A549 (cell line): ENCODE data around the gene ZNF664. TPM values are rescaled to one million over a fixed set of nuclear protein-coding genes. Genes with fewer than 3 reads are reported as not detected.
A peak's percentile ranks its signal among the peaks of the same experiment; 100 is the strongest.

ENCODE experiments used
- ATAC-seq, 2 experiments: fragments of 200-7000 bp in 1 of 2; fragments of >200 bp in 1 of 2; cut with Nextera tagmentation in 1 of 2; cut with Tn5 transposase in 1 of 2; 3 replicates each; pipeline versions ENCODE4 v1.8.0 to v1.9.1; 2018 to 2020; ENCODE audit warnings: mild to moderate bottlenecking in 1 of 2, moderate library complexity in 1 of 2
- CTCF ChIA-PET: fragments of 300-600 bp; sonication (Branson Sonifier 250); formaldehyde crosslinking; extraction: SDS; loops from one replicate; lab custom pipeline; 2021; ENCODE audit warnings: antibody characterized with exemption, inconsistent platforms; lab: Yijun Ruan, JAX
- POLR2A ChIA-PET: fragments of 350-600 bp; formaldehyde crosslinking; extraction: SDS; loops from one replicate; lab custom pipeline; 2021; ENCODE audit warnings: antibody characterized with exemption, inconsistent platforms; lab: Yijun Ruan, JAX
- DNase-seq, 2 experiments: peaks; one replicate each; pipeline versions ENCODE4 v3.0.0 to v3.0.0-alpha.2; 2011 to 2016; ENCODE audit warnings: low read depth in 1 of 2, low spot score in 1 of 2
- FAIRE-seq: peaks from 2 replicates; lab custom pipeline; 2011; peaks lifted over from hg19 to GRCh38; lab: Jason Lieb, UNC
- H3K27ac ChIP-seq, 2 experiments: fragments of >200 bp; sonication (Bioruptor Twin); formaldehyde crosslinking; 3 replicates each; pipeline ENCODE4 v1.5.1; 2016 to 2017
- H3K4me1 ChIP-seq: fragments of >200 bp; sonication (Bioruptor Twin); formaldehyde crosslinking; 3 replicates; pipeline ENCODE4 v1.6.1; 2016
- H3K4me2 ChIP-seq: fragments of >200 bp; sonication (Bioruptor Twin); formaldehyde crosslinking; 3 replicates; pipeline ENCODE4 v1.6.1; 2016
- H3K4me3 ChIP-seq: fragments of >200 bp; sonication (Bioruptor Twin); formaldehyde crosslinking; 3 replicates; pipeline ENCODE4 v1.5.1; 2016
- H3K9me3 ChIP-seq: fragments of >200 bp; sonication (Bioruptor Twin); formaldehyde crosslinking; 3 replicates; pipeline ENCODE4 v1.6.1; 2016
- BHLHE40 ChIP-seq: IDR thresholded peaks from 2 replicates; pipeline ENCODE4 v1.6.1; 2012; ENCODE audit warnings: low read depth, low read length, inconsistent platforms
- CBX8 ChIP-seq: fragments of 200-600 bp; sonication (generic); IDR thresholded peaks from 2 replicates; pipeline ENCODE4 v1.6.1; 2016
- CHD2 ChIP-seq: fragments of 150-350 bp; IDR thresholded peaks from 2 replicates; pipeline ENCODE4 v1.6.1; 2014; ENCODE audit warnings: low read length; ENCODE audit not compliant: partially characterized antibody
- CHD4 ChIP-seq: fragments of 200-600 bp; sonication (generic); IDR thresholded peaks from 2 replicates; pipeline ENCODE4 v1.6.1; 2016; ENCODE audit warnings: antibody characterized with exemption, mild to moderate bottlenecking, borderline replicate concordance
- CTCF ChIP-seq: fragments of >200 bp; sonication (Bioruptor Twin); formaldehyde crosslinking; IDR thresholded peaks from 3 replicates; pipeline ENCODE4 v1.5.1; 2016
- EHMT2 ChIP-seq: fragments of 200-600 bp; sonication (generic); IDR thresholded peaks from 2 replicates; pipeline ENCODE4 v1.6.1; 2016; ENCODE audit warnings: antibody characterized with exemption, low read depth, mild to moderate bottlenecking, moderate library complexity
- ESRRA ChIP-seq: fragments of 150-350 bp; IDR thresholded peaks from 2 replicates; pipeline ENCODE4 v1.6.1; 2014; ENCODE audit warnings: mild to moderate bottlenecking, low read length, borderline replicate concordance
- HEYL ChIP-seq: fragments of 250-450 bp; sonication (Bioruptor Pico); IDR thresholded peaks from 2 replicates; pipeline ENCODE4 v1.8.0; 2021; ENCODE audit warnings: mild to moderate bottlenecking, moderate library complexity
- HMGXB4 ChIP-seq: fragments of 250-450 bp; sonication (Bioruptor Pico); IDR thresholded peaks from 2 replicates; pipeline ENCODE4 v1.5.0; 2021; ENCODE audit warnings: mild to moderate bottlenecking, moderate library complexity, borderline replicate concordance
- MAFK ChIP-seq: fragments of 450-650 bp; IDR thresholded peaks from 2 replicates; pipeline ENCODE4 v1.6.1; 2014; ENCODE audit not compliant: partially characterized antibody
- MAZ ChIP-seq: fragments of 150-350 bp; IDR thresholded peaks from 2 replicates; pipeline ENCODE4 v1.6.1; 2014; ENCODE audit warnings: antibody characterized with exemption, low read depth, low read length, borderline replicate concordance
- NPAS2 ChIP-seq: fragments of 250-450 bp; sonication (Bioruptor Pico); IDR thresholded peaks from 2 replicates; pipeline ENCODE4 v1.8.0; 2022; ENCODE audit warnings: mild to moderate bottlenecking, moderate library complexity, borderline replicate concordance
- NR3C1 ChIP-seq: fragments of >200 bp; sonication (Bioruptor Twin); formaldehyde crosslinking; IDR thresholded peaks from 3 replicates; pipeline ENCODE4 v1.6.1; 2017
- PHF8 ChIP-seq: fragments of 200-600 bp; sonication (generic); IDR thresholded peaks from 2 replicates; pipeline ENCODE4 v1.6.1; 2016; ENCODE audit warnings: low read depth, mild to moderate bottlenecking, antibody characterized with exemption, moderate library complexity, borderline replicate concordance
- RAD21 ChIP-seq, 2 experiments: fragments of >200 bp in 1 of 2; sonication (Bioruptor Twin) in 1 of 2; formaldehyde crosslinking in 1 of 2; IDR thresholded peaks in 1 of 2; conservative IDR thresholded peaks in 1 of 2; 2 replicates in 1 of 2; 3 replicates in 1 of 2; pipeline ENCODE4 v1.6.1; 2012 to 2018; ENCODE audit warnings: inconsistent platforms in 1 of 2
- RNF2 ChIP-seq: fragments of 200-600 bp; sonication (generic); IDR thresholded peaks from 2 replicates; pipeline ENCODE4 v1.6.1; 2016; ENCODE audit warnings: low read depth, mild to moderate bottlenecking, antibody characterized with exemption, moderate library complexity, borderline replicate concordance
- SMC3 ChIP-seq: fragments of >200 bp; sonication (Bioruptor Twin); formaldehyde crosslinking; IDR thresholded peaks from 3 replicates; pipeline ENCODE4 v1.6.1; 2018; ENCODE audit warnings: inconsistent platforms
- ZFP36 ChIP-seq: fragments of 450-650 bp; IDR thresholded peaks from 2 replicates; pipeline ENCODE4 v1.6.1; 2014; ENCODE audit warnings: borderline replicate concordance; ENCODE audit not compliant: partially characterized antibody
- ZNF302 ChIP-seq: fragments of 250-450 bp; sonication (Bioruptor Pico); IDR thresholded peaks from 2 replicates; pipeline ENCODE4 v1.9.0; 2021; ENCODE audit warnings: inconsistent platforms, mild to moderate bottlenecking, moderate library complexity
- WGBS: methylation state at CpG from one replicate; pipeline ENCODE4 v1.1.6; 2017; ENCODE audit errors: missing lambda C conversion rate; 5-methylcytosine and 5-hydroxymethylcytosine counted together
- polyA plus RNA-seq, 4 experiments: library from polyadenylated mRNA; depleted of rRNA in 3 of 4; stranded (reverse); fragments of >200 nt; fragmentation: RNase III in 1 of 4; extraction: RNeasy Plus Mini Kit Qiagen cat#74134 plus additional on column Dnase treatment in 1 of 4; gene quantifications; 2 replicates in 3 of 4; 3 replicates in 1 of 4; pipeline ENCODE4 v1.2.3, GENCODE V29; 2011 to 2017

Gene ZNF664
- polyA plus RNA-seq, 2 of the 4 experiments (the other 2 are of a cell fraction) = 88.3 to 112 TPM

DNA sequence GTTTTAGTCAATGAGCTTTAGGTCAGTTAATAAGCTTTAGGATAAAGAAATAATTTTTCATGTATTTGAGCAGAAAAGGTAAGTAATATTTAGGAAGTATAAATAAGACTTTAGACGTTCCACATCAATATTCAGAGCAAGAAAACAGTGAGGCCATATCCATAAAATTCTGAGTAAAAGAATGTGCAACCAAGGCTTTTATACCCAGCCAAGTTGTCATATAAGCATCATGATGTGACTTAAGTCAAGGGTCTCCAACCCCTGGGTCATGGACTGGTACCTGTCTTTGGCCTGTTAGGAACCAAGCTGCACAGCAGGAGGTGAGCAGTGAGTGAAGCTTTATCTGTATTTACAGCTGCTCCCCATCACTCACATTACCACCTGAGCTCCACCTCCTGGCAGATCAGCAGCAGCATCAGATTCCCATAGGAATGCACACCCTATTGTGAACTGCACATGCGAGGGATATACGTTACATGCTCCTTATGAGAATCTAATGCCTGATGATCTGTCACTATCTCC, 74.1 kb downstream of the ZNF664 start (continued):
- TF ChIP-seq HMGXB4 (CRISPR knock-in tag) = no peak
- TF ChIP-seq BHLHE40 = no peak
- TF ChIP-seq, all 56 proteins: peak for 0

GRCh38 chr12:124049451-124050094, 76.6 kb downstream of the ZNF664 start:
- TF ChIP-seq CHD2 (no peak), HEYL (CRISPR knock-in tag) (no peak), ESRRA (no peak), ZNF302 (CRISPR knock-in tag) (no peak), CHD4 (no peak), ZFP36 (no peak), EHMT2 (no peak), NPAS2 (CRISPR knock-in tag) (no peak), MAZ (no peak)
- 0 out of 3 replicates have a peak, but pooled peaks cover 3% of the 10 kb centered on the region for H3K4me1 ChIP-seq
- peaks cover 32% of the 10 kb centered on the region for H3K9me3 ChIP-seq
- no peak for ATAC-seq
- WGBS = 68% methylated on average over 6 of the region's 6 CpGs
- ChIA-PET POLR2A (interaction anchor here (0.6 to 0.7 kb wide), 2 partner anchors 69 to 350 kb away, joined by 4 to 7 read pairs; no protein-coding TSS in a partner anchor), CTCF (interaction anchor here (0.9 to 1.5 kb wide), 2 partner anchors 12 to 17 kb away, joined by 3 to 5 read pairs; no protein-coding TSS in a partner anchor)
- no peak for FAIRE-seq
- H3K4me2 ChIP-seq = no peak overlapping the region
- no peak for DNase-seq
- H3K27ac ChIP-seq = no peak overlapping the region
- H3K4me3 ChIP-seq = no peak overlapping the region

GRCh38 chr12:124053851-124054250, 80.8 kb downstream of the ZNF664 start:
- Histone ChIP-seq H3K4me1 (0 out of 3 replicates have a peak, but pooled peaks cover 3% of the 10 kb centered on the region), H3K4me2 (no peak overlapping the region), H3K9me3 (peaks cover 4% of the 10 kb centered on the region; the same call in 1 of the 3 replicates), H3K27ac (no peak overlapping the region), H3K4me3 (no peak overlapping the region)
- no peak for FAIRE-seq
- TF ChIP-seq RNF2 (no peak), ESRRA (no peak), CBX8 (no peak), CTCF (peak; percentile 58), PHF8 (no peak), MAFK (no peak), NR3C1 (no peak), SMC3 (peak; percentile 70), RAD21 (conservative IDR thresholded peaks at IDR 0.05 in 1 of 2, IDR thresholded peaks at IDR 0.05 in 1 of 2) (peak; percentile 78 to 86), ZNF302 (CRISPR knock-in tag) (no peak)
- peak; percentile 94 to 96 for ATAC-seq
- DNase-seq = peak; percentile 44 to 73
- ChIA-PET POLR2A (no interaction called here), CTCF (interaction anchor here (0.6 to 2.8 kb wide), 37 partner anchors 10 to 848 kb away, joined by 3 to 18 read pairs (median 4); no protein-coding TSS in a partner anchor)
- 20% methylated on average over 10 of the region's 10 CpGs for WGBS
